NOMO-1 treated with dmso at 0.1 percent for 144 hours (cell line): Measurements from ENCODE around the gene OR10T2.
"Not testable (repeated sequence)": the region's sequence is repeated elsewhere in the genome, so short reads cannot be mapped to it uniquely, and the experiment has no call there.

Experiments
- DNase-seq: peaks from one replicate; lab custom pipeline; 2025; ENCODE audit not compliant: unreplicated experiment; lab: John Stamatoyannopoulos, UW

Gene OR10T2

GRCh38 chr1:158356616-158357015 is 42.6 kb downstream of the OR10T2 start:
- no peak for DNase-seq

- DNase-seq = no peak
Observed at GRCh38 chr1:158355773-158356285, 43.4 kb downstream of the OR10T2 start.

- no peak for DNase-seq
Observed at GRCh38 chr1:158354255-158354654, 45.0 kb downstream of the OR10T2 start.

- DNase-seq = peak; percentile 12
Observed at GRCh38 chr1:158353303-158354075, 45.8 kb downstream of the OR10T2 start, which contains the start of gene CD1E. Gene CD1E, plus strand, starts transcription at chr1:158353894. Its CDS starts 95 bp downstream, at chr1:158353989.

GRCh38 chr1:158348946-158349345 is 50.3 kb downstream of the OR10T2 start:
- not testable (repeated sequence) for DNase-seq
